Measurements from ENCODE around the gene NDUFV2.
"Not testable (repeated sequence)": the region's sequence is repeated elsewhere in the genome, so short reads cannot be mapped to it uniquely, and the experiment has no call there.

The NDUFV2 gene

DNA sequence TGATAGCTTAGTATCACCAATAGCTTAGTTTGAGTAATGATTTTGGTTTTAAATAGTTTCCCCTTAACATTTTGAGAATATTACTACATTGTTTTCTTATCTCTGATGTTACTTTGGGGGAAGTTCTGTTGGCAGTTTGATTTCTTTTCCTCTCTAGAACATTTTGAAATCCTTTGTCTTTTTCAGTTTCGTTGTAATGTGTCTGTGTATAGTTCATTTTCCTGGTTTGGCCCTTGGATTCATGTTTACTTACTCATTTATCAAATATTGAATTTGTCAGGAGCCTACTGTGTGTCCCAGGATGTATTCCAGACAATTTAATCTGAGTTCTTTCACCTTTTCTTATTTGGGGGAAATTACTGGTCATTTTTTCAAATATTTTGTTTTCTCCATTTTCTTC, 50.8 kb downstream of the NDUFV2 start:
- no peak for DNase-seq (ENCODE audit: low read depth in 2 of 2)

DNA sequence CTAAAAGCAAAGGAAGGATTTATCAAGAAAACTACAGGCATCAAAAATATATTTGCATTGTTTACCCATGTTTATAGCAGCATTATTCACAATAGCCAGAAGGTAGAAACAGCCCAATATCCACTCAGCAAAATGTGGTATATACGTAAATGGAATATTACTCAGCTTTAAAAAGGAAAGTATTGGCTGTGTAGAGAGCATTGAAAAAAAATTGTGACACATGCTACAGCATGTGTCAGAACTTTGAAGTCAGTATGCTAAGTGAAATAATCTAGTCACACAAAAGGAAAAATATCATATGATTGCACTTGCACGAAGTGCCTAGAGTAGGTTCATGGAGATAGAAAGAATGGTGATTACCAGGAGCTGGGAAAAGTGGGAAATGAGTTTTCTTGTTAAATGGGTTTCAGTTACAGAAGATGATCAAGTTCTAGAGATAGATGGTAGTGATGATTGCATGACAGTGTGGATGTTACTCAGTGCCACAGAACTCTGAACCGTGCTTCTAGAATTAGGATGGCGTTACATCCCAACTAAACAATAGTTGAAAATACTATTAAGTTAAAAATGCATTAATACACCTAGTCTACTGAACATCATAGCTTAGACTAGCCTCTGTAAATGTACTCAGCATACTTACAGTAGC, 54.2 kb downstream of the NDUFV2 start:
- DNase-seq (ENCODE audit: low read depth in 2 of 2), result no peak

DNA sequence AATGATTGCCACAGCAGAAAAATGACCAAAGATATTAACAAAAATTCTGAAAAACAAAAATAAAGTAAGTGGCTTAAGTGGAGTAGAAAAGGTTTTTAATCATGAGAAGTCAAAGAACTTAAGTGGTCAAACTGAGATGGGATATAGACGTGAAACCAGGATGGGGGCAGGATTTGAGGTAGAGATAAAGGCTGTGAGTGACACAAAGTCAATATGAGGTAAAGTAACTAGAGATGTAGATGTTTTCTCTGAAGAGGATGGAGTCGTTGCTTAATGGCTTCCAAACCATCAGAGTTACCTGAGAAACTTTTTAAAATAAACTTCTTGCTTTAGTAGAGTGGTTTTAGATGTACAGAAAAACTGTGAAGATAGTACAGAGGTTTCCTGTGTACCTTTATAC, 55.3 kb downstream of the NDUFV2 start:
- no peak for DNase-seq (ENCODE audit: low read depth in 2 of 2)

DNA sequence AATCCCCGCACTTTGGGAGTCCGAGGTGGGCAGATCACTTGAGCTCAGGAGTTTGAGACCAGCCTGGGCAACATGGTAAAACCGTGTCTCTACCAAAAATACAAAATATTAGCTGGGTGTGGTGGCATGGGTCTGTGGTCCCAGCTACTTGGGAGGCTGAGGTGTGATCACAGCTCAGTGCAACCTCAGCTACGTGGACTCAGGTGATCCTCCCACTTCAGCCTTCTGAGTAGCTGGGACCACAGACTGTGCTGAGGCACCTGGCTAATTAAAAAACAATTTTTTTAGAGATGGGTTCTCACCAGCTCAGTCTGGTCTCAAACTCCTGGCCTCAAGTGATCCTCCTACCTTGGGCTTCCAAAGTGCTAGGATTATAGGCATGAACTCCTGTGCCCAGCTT, 57.5 kb downstream of the NDUFV2 start:
- no peak for DNase-seq (ENCODE audit: low read depth in 2 of 2)

DNA sequence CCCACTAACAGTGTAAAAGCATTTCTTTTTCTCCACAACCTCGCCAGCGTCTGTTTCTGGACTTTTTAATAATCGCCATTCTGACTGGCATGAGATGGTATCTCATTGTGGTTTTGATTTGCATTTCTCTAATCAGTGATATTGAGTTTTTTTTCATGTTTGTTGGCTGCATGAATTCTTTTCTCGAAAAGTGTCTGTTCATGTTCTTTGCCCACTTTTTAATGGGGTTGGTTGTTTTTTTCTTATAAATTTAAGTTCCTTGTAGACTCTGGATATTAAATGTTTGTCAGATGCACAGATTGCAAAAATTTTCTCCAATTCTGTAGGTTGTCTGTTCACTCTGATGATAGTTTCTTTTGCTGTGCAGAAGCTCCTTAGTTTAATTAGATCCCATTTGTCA, 60.2 kb downstream of the NDUFV2 start:
- DNase-seq (ENCODE audit: low read depth in 2 of 2), result not testable (repeated sequence)

DNA sequence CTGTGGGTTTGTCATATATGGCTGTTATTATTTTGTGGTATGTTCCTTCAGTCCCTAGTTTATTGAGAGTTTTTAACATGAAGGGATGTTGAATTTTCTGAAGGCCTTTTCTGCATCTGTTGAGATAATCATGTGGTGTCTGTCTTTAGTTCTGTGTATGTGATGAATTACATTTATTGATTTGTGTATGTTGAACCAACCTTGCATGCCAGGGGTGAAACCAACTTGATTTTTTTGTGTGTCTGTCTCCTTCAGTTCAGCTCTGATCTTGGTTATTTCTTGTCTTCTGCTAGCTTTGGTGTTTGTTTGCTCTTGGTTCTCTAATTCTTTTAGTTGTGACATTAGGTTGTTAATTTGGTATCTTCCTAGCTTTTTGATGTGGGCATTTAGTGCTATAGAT, 61.6 kb downstream of the NDUFV2 start:
- not testable (repeated sequence) for DNase-seq (ENCODE audit: low read depth in 2 of 2)

DNA sequence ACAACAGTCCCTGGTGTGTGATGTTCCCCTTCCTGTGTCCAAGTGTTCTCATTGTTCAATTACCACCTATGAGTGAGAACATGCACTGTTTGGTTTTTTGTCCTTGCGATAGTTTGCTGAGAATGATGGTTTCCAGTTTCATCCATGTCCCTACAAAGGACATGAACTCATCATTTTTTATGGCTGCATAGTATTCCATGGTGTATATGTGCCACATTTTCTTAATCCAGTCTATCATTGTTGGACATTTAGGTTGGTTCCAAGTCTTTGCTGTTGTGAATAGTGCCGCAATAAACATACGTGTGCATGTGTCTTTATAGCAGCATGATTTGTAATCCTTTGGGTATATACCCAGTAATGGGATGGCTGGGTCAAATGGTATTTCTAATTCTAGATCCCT, 63.4 kb downstream of the NDUFV2 start:
- not testable (repeated sequence) for DNase-seq (ENCODE audit: low read depth in 2 of 2)

DNA sequence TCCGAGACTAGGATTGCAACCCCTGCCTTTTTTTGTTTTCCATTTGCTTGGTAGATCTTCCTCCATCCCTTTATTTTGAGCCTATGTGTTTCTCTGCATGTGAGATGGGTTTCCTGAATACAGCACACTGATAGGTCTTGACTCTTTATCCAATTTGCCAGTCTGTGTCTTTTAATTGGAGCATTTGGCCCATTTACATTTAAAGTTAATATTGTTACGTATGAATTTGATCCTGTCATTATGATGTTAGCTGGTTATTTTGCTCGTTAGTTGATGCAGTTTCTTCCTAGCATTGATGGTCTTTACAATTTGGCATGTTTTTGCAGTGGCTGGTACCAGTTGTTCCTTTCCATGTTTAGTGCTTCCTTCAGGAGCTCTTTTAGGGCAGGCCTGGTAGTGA, 67.0 kb downstream of the NDUFV2 start:
- DNase-seq (ENCODE audit: low read depth in 2 of 2), result not testable (repeated sequence)

DNA sequence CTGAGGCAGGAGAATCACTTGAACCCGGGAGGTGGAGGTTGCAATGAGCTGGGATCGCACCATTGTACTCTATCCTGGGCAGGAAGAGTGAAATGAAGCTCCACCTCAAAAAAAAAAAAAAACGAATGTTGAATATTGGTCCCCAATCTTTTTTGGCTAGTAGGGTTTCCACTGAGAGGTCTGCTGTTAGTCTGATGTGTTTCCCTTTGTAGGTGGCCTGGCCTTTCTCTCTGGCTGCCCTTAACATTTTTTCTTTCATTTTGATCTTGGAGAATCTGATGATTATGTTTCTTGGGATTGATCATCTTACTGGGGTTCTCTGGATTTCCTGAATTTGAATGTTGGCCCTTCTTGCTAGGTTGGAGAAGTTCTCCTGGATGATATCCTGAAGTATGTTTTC, 69.4 kb downstream of the NDUFV2 start:
- not testable (repeated sequence) for DNase-seq (ENCODE audit: low read depth in 2 of 2)

DNA sequence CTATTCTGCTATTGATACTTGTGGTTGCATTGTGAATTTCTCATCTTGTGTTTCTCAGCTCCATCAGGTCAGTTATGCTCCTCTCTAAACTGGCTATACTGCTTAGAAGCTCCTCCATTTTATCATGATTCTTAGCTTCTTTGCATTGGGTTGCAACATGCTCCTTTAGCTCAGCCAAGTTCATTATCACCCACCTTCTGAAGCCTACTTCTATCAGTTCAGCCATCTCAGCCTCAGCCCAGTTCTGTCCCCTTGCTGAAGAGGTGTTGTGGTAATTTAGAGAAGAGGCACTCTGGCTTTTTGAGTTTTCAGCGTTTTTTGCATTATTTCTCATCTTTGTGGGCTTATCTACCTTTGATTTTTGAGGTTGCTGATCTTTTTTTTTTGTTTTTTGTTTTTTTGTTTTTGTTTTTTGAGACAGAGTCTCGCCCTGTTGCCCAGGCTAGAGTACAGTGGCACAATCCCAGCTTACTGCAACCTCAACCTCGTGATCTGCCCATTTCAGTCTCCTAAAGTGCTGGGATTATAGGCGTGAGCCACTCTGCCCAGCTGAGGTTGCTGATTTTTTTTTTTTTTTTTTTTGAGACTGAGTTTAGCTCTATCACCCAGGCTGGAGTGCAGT, 70.1 kb downstream of the NDUFV2 start:
- DNase-seq (ENCODE audit: low read depth in 2 of 2), result no peak

DNA sequence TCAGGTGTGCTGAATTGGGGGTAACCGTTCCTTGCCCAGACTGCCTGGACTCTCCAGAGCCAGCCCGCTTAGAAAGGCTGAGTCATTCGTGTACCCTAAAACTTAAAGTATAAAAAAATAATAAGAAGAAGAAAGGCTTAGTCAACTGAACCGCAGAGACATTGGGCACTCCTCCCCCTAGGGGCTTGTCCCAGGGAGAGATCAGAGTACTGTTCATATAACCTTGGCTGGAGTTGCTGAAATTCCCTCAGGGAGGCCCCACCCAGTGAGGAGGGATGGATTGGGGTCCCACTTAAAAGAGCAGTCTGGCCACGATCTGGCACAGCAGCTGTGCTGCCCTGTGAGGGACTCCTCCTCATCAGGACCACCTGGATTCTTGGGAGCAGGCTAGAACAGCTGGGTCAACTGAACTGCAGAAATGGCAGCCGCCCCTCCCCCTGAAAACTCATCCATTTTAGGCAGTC, 71.3 kb downstream of the NDUFV2 start:
- DNase-seq (ENCODE audit: low read depth in 2 of 2), result no peak

DNA sequence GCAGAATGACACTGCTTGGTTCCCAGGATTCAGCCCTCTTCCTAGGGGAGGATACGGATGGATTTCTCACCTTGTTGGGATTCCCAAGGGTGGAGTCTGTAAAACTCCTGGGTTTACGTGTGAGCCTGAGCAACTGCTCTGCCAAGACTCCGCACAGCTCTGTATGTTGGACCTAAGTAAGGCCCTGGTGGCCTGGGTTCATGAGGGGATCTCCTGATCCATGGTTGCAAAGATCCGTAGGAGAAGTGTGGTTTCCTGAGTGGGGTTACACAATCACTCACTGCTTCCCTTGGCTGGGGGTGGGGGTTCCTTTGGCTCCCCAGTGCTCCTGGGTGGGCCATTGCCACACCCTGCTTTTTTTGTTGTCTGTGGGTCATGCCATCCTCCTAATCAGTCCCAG, 71.8 kb downstream of the NDUFV2 start:
- no peak for DNase-seq (ENCODE audit: low read depth in 2 of 2)

DNA sequence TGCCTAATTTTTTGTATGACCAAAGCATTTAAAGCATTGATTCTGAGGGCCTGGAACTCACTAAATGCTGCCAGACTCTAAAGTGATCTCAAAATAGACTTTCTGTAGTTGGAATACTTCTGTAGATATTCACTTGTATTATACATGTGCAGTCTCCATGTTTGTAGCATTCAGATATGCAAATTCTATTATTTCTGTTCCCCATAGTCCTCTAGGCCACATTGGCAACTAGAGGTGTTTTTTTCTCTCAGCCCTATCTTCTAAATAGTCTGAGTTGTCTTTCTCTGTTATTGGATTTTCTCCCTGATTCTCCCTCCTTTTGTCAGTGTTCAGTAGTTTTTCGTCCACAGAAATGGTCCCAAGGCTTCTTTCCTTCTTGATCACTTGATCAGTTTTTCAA, 72.6 kb downstream of the NDUFV2 start:
- DNase-seq (ENCODE audit: low read depth in 2 of 2), result no peak

DNA sequence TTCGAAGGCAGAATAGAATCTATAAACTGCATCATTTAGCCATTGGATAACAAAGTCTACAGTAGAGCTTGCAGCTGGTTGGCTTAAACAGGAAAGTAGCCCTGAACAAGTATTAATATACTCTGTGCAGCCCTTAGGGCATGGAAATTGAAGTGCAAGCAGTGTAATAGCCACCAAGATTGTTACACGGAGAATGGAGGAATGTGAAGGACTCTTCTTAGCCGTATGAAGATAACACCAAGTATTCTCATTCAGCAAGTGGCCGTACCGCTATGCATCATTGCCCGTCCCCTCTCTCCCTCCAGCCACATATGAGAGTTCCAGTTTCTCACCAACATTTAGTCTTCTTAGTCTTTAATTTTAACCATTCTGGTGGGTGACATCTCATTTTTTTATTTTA, 74.5 kb downstream of the NDUFV2 start:
- no peak for DNase-seq (ENCODE audit: low read depth in 2 of 2)

DNA sequence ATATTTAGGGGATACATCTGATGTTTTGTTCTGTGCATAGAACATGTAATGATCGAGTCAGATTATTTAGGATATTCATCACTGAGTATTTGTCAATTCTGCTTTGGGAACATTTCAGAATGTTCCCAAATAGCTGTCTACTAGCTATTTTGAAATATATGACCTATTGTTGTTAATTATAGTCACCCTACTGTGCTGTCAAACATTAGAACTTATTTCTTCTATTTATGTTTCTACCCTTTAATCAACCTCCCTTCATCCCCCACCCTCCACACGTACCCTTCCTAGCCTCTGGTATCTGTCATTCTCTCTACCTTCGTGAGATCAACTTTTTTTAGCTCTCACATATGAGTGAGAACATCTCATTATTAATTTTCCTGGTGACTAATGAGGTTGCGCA, 75.0 kb downstream of the NDUFV2 start:
- no peak for DNase-seq (ENCODE audit: low read depth in 2 of 2)

DNA sequence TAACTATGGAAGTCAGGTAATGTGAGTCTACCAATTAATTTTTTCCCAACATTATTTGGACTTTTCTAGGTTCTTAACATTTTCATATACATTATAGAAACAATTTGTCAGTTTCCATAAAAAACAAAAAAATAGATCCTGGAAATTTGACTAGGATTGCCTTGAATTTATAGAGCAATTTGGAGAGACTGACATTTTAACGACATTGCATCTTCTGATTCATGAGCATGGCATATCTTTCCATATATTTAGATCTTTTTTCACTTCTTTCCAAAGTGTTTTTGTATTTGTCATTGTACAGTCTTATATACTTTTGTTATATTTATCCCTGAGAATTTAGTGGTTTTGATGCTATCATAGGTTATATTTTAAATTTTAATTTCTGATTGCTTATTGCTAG, 76.1 kb downstream of the NDUFV2 start:
- DNase-seq (ENCODE audit: low read depth in 2 of 2), result no peak

DNA sequence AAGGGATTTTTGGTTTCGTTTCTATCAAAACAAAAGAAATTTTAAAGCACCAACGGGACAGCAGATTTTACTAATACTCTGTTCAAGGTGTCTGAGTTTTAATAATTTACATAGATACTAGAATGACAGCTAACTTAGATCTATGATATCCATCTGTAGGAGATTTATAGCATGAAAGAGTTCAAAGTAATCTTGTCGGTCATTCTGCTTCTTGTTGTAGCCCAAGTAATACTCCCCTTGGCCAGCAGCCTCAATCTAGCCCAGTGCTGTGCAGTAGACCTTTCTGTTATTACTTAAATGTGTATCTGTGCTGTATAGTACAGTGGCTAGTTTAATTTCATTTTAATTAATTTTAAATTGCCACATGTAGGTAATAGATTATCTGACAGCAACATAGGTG, 78.8 kb downstream of the NDUFV2 start:
- no peak for DNase-seq (ENCODE audit: low read depth in 2 of 2)

DNA sequence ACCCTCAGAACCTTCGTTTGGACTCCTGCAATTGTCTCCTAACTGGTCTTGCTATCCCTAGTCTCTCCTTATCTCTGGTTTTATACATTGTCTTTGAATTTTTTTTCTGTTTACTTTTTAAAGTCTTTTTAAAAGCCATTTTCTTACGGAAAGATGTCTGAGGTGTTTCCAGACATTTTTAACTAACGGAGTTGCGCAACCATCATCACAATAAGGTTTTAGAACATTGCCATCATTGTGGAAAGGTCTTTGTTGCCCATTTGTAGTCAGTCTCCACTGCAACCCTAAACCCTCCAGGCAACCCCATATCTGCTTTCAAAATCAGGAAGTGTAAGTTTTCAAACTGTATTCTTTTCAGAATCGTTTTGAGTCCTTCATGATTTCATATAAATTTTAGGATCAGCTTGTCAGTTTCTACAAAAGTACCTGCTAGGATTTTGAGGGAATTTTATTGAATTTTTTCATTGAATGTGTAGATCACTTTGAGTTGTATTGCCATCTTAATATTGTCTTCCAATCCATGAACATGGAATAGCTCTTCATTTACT, 80.4 kb downstream of the NDUFV2 start:
- no peak for DNase-seq (ENCODE audit: low read depth in 2 of 2)

Measured in stimulated activated CD4-positive, alpha-beta T cell treated with anti-CD3 and anti-CD28 coated beads, Interleukin-1b, Interleukin-23, amount 100 ng/mL, for 1 hour (primary cell).